ENCODE measurements around the gene GRIK5.
"Not testable (repeated sequence)": the region's sequence is repeated elsewhere in the genome, so short reads cannot be mapped to it uniquely, and the experiment has no call there.

The GRIK5 gene

DNA sequence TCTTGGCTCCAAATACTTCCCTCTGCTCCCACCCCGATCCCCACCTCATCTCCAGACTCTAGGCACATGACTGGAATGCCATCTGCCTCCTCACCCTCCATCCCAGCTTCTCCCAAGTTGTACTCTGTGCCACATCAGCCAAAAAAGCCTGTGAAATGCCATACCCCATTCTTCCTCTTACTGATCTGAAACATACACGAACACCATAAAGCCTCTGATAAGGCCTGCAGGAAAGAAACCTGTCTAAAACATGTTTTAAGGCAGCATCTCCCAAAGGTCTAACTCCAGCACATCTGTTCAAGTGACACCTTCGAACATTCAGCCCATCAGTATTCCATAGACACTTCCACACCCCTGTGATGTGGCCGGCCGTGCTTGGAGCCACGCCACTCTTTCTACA lies 5.6 kb downstream of the GRIK5 start:
- DNase-seq = no peak
- in situ Hi-C loops (cut with HindIII; ENCODE audit: low pct_ligation_motif_present, low pct_unique_long_range_greater_than_20kb, low sequenced_read_pairs) = no loop called here

DNA sequence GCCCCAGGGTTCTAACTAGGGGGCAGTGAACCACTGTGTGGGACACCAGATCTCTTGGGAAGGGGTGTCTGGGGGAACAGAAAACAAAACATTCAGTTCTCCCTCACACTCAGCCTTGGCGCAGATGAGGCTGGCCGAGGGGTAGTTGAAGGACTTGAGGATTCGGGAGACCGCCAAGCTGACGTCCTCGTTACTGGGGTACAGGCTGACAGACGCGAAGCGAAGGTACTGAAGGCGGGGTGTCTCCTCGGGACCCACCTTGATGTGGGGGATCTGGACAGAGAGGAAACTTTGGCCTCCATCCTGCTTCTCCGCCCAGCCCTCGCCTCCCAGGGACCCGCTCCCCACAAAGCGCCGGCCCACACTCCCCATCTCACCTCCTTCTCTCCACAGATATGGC lies 7.6 kb downstream of the GRIK5 start:
- in situ Hi-C loops (cut with HindIII; ENCODE audit: low pct_ligation_motif_present, low pct_unique_long_range_greater_than_20kb, low sequenced_read_pairs) = no loop called here
- DNase-seq = no peak

DNA sequence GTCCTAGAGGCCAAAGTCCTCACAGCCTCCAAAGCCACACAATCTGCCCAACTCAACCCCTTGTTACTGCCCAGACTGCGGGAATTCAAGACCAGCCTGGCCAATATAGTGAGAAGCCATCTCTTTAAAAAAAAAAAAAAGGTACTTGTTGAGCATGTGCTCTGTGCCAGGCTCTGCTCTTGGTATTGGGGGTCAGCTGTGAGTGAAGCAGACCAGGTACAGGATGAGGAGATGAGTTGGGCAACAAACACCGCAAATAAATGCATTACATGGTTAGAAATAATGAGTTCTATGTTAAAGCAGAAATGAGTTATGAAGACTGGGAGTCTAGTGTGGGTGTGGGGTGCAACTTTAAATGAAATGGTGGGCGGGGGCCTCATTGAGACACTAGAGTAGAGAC lies 9.9 kb downstream of the GRIK5 start:
- in situ Hi-C loops (cut with HindIII; ENCODE audit: low pct_ligation_motif_present, low pct_unique_long_range_greater_than_20kb, low sequenced_read_pairs) = no loop called here
- DNase-seq = no peak

DNA sequence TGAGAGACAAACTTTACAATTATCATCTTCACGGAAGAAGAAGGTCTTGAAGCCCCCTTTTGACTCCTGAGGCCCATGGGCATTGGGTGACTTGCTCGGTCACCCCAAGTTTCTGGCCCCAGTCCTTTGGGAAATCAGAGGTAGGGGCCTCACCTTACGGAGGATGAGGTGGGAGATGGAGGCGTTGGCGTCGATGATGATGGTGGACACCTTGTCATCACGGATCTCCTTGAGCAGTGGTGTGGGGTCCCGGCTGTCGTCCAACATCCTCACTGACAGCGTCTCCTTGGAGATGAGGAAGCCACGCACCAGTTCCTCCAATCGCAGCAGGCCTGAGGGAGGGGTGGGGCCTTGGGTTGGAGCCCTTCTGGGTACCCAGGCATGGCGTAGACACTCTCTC lies 10.8 kb downstream of the GRIK5 start:
- in situ Hi-C loops (cut with HindIII; ENCODE audit: low pct_ligation_motif_present, low pct_unique_long_range_greater_than_20kb, low sequenced_read_pairs) = no loop called here
- no peak for DNase-seq

DNA sequence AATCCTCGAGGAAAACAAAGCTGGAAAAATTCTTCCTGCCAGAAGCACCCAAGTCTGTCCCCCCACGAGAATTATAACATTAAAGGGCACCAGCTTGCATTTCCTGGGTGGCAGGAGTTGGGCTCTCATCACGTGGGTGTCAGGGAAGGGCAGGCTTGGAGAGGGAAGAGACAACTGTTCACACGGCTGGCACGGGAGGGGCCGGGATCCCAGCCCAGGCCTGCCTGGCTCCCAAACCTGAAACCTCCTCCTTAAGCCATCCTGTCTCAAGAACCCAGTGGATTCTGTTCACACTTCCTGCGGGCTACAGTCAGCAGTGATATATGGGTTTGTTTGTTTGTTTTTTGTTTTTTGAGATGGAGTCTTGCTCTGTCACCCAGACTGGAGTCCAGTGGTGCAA lies 12.2 kb downstream of the GRIK5 start:
- DNase-seq = no peak
- in situ Hi-C loops (cut with HindIII; ENCODE audit: low pct_ligation_motif_present, low pct_unique_long_range_greater_than_20kb, low sequenced_read_pairs) = no loop called here

DNA sequence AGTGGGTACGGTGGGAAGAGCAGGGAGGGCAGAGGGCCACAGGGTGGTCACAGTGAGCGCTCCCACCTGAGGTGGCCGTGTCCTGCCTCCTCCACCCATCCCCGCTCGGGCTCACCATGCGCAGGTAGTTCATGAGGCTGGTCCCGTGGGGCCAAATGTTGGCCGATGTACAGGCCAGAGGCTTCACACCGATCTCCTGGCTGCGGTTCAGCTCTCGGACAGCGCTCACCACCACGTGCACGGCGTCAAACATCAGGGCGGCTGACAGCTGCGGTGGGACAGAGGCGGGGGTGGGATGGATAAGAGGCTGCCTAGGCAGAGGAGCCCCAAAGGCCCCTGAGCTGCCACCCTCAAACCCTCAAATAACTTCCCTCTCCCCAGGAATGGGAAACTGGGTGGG lies 15.8 kb downstream of the GRIK5 start:
- in situ Hi-C loops (cut with HindIII; ENCODE audit: low pct_ligation_motif_present, low pct_unique_long_range_greater_than_20kb, low sequenced_read_pairs) = no loop called here
- no peak for DNase-seq

DNA sequence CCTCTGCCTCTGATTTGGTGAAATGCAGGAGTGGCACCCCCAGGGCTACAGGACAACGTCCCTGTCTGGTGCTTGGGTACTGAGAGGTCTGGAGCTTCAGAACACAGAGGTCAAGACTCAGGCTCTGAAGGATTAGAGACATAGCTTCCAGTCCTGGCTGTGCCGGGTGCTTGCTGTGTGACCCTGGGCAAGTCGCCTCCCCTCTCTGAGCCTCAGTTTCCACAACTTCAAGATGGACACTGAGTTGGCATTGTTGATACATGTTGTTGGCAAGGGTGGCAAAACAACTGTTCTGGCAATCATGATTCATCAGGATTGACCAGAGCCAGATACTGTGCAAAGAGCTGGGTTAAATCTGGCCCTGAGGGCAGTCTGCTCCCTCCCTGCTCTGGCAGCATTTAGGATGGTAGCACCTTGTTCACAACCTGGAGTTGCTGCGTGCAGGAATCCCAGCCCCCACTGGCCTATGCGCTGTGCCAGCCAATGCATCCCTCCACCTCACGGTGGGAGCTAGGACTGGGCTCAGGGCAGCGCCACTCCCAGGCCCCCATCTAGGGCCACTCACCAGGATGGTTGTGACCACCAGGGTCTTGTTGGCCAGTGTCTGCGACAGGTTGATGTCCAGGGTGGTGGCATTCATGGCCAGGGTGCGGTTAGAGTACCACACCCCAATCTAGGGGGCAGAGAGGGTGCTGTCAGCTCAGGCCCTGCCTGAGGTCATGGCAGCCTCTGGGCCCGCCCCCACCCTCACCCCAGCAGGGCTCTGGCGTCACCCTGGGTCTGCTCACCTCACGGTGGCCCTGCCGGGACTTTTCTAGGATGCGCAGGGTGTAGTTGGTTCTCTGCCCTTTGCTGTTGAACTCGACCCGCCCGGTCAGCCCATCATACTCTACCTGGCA lies 16.7 kb downstream of the GRIK5 start:
- in situ Hi-C loops (cut with HindIII; ENCODE audit: low pct_ligation_motif_present, low pct_unique_long_range_greater_than_20kb, low sequenced_read_pairs) = no loop called here
- no peak for DNase-seq

DNA sequence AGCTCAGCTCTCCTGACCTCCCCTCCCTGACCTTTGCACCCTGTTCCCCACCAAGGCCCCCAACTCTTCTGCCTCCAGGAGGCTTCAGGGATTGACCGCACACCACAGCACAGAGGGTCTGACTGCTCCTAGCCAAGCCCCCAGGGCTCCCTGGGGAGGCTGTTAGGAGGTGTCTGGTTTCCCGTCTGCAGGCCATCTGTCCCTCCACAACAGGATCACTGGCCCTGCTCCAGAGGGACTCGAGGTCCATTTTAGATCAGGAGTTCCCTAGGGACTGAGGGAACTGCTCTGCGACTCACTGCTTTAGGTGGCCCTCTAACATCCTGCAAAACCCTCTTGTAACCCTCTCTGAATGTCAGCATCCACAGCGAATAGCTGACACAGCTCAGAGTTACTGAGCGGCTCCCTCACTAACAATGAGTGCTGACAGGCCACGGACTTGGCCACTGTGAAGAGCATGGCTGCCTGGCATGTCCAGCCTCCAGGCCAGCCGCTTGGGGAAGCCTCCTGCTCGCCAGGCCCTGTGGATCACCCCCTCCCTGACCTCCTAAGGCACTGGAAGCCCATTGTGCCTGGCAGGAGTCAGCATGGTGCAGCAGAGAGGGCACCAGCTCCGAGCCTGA lies 17.7 kb downstream of the GRIK5 start:
- DNase-seq = no peak
- in situ Hi-C loops (cut with HindIII; ENCODE audit: low pct_ligation_motif_present, low pct_unique_long_range_greater_than_20kb, low sequenced_read_pairs) = no loop called here

DNA sequence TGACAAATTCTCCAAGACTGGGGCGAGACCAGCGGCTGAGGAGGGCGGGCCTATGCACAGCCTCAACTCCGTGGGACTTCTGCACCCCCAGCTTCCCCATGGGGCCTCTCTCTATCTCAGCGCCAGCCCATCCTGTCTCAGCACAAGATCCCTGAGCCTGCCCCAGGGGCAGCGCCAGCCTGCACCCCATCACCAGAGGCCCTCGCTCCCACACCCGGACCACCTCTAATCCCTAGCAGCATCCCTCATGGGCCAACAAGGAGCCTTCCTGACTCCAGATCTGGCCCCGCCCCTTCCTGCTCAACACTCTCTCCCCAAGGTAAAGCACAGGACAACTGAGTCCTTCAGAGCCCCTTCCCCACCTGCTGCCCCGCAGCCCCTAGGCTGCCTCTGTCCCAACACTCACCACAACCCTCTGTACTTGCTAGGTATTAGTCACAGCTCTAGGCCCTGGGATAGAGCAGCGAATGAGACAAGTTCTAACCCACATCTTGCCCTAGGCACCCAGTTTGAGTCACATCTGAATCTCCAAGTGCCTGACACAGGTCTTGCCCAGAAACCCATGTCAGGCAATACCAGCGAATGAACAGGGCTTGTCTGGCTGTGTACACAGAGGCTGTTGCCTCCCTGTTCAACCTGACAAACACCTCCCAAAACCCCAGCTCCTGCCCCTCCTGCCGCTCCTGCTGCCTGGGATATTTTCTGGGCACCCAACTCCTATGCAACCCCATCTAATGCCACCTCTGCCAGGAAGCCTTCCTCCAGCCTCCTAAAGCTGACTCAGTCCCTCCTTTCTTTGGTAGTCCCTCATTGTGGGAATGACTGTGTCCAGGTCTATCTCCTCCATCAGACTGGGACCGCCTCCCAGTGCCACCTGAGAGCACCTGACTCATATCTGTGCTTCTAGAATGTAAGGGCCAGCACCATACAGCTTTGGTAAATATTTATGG lies 18.6 kb downstream of the GRIK5 start:
- in situ Hi-C loops (cut with HindIII; ENCODE audit: low pct_ligation_motif_present, low pct_unique_long_range_greater_than_20kb, low sequenced_read_pairs) = no loop called here

DNA sequence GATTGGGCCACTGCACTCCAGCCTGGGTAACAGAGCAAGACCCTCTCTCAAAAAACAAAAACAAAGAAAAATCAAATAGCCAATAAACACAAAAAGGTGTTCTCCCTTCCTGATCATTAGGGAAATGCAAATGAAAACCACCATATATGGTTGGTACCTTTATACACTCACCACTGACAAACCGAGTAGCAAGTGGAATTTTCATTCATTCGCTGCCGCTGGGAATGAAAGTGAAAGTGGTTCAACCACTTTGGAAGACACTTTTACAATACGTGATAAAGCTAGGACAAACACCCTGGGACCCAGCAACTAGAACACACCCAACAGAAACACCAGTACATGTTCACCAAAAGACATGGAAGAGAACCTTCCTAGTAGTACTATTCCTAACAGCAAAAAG lies 21.0 kb downstream of the GRIK5 start:
- peak; percentile 16 for DNase-seq
- in situ Hi-C loops (cut with HindIII; ENCODE audit: low pct_ligation_motif_present, low pct_unique_long_range_greater_than_20kb, low sequenced_read_pairs) = no loop called here

More for the DNA sequence above, 18.6 kb downstream of the GRIK5 start:
- DNase-seq = no peak

DNA sequence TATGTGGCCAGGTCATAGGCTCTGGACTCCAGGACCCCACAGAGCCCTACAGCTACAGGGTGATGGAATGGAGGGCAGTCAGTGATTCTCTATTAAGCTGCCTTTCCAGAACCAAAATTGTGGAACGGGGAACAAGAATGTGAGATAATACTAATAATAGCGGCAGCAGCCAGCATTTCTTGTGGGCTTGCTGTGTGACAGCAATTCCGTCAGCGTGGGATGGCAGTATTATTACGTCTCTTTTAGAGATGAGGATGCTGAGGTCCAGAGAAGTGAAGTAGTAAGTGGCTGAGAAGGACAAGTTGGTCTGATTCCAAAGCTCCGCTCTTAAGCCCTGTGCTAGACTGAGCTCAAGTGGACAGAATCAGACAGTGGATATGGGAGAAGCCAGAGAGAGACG lies 24.4 kb downstream of the GRIK5 start:
- no peak for DNase-seq
- in situ Hi-C loops (cut with HindIII; ENCODE audit: low pct_ligation_motif_present, low pct_unique_long_range_greater_than_20kb, low sequenced_read_pairs) = no loop called here

DNA sequence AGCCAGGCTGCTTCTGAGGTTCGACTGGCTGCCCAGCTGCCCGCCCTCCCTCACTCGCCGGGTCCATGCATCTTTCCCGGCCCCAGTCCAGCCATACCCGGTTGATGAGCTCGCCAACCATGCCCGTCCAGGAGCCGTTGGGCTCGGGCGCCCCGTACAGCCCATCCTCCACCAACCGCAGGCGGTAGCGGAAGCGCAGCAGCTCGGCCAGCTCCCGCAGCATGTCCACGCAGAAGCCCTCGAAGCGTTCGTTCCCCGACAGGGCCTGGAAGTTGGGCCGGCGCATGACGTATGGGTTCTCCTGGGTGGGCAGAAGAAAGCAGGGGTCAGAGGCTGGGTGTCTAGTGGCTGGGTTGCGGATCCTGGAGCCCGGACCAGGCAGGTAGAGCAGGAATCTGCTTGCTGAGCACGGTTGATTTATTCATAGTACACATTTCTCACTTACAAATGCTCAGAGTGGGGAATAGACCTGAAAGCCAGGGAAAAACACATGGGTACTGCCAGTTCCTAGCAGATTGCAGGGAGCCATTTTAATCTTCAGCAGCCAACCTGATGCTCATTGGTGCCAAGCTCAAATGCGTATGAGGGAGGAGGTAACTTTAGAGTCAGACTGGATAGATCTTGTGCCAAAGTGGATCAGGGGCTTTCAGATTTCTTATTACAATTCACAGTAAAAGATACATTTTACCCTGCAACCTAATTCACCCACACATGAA lies 27.4 kb downstream of the GRIK5 start:
- no peak for DNase-seq
- in situ Hi-C loops (cut with HindIII; ENCODE audit: low pct_ligation_motif_present, low pct_unique_long_range_greater_than_20kb, low sequenced_read_pairs) = no loop called here

DNA sequence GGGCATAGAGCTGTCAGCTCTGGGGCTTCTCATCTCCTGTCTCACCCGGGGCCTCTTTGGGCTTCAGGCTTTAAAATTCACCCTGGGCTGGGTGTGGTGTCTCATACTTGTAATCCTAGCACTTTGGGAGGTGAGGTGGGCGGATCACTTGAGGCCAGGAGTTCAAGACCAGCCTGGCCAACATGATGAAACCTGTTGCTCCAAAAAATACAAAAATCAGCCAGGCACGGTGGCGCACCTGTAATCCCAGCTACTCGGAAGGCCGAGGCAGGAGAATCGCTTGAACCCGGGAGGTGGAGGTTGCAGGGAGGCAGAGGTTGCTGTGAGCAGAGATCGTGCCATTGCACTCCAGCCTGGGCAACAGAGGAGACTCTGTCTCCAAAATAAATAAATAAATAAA lies 29.5 kb downstream of the GRIK5 start:
- in situ Hi-C loops (cut with HindIII; ENCODE audit: low pct_ligation_motif_present, low pct_unique_long_range_greater_than_20kb, low sequenced_read_pairs); DNase-seq: not testable (repeated sequence)

DNA sequence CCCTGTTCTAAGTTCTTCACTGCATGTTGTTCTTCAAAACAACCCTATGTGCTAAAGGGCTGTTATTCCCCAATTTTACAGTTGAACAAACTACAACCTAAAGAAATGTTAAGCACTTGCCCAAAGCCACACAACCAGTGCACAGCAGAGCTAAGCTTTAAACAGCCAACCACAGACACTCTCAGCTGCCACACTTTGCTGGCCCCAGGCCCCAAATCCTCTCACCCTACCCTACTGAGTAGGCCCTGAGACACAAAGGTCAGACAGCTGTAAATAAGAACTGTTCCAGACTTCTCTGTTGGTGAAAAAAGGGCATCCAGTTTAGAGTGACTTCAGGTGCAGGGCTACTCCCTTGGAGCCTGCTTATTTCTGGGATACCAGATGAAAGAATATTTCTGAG lies 30.0 kb downstream of the GRIK5 start:
- in situ Hi-C loops (cut with HindIII; ENCODE audit: low pct_ligation_motif_present, low pct_unique_long_range_greater_than_20kb, low sequenced_read_pairs) = no loop called here
- DNase-seq = no peak

DNA sequence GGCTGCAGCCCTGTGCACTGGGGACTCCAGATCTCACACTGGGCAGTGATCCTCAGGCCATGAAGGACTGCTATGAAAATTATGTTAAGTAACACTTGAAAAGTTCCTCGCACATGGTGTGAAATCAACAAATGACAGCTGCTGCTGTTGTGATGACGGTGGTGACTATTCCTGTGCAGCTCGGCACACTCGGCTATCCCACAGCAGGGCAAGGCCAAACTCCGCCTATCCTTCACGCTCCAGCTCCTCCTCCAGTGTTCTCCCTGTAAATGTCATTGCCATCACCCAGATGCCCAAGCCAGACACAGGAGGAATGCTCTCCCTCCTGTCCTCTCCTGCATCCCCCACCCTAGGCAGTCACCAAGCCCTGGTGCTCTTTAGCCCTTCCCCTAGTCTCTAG lies 31.3 kb downstream of the GRIK5 start:
- in situ Hi-C loops (cut with HindIII; ENCODE audit: low pct_ligation_motif_present, low pct_unique_long_range_greater_than_20kb, low sequenced_read_pairs) = no loop called here
- no peak for DNase-seq

DNA sequence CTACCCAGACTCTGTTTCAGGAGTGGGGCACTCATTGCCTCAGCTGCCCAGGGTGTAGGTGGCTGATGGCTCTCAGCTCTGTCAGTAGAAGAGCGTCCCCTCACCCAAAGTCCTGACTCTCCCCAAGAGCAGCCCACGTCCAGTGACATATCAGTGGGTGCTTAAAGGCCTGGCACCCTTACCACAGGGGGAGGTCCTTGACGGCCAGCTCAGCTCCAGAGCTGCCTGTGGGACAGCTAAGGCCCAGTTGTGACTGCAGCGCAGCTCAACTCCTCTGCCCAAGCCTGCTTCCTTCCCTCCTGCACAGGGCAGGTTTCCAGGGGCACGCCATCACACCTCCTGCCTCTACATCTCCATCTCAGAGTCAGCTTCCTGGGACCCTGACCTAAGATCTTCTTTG lies 32.4 kb downstream of the GRIK5 start:
- no peak for DNase-seq
- in situ Hi-C loops (cut with HindIII; ENCODE audit: low pct_ligation_motif_present, low pct_unique_long_range_greater_than_20kb, low sequenced_read_pairs) = no loop called here

DNA sequence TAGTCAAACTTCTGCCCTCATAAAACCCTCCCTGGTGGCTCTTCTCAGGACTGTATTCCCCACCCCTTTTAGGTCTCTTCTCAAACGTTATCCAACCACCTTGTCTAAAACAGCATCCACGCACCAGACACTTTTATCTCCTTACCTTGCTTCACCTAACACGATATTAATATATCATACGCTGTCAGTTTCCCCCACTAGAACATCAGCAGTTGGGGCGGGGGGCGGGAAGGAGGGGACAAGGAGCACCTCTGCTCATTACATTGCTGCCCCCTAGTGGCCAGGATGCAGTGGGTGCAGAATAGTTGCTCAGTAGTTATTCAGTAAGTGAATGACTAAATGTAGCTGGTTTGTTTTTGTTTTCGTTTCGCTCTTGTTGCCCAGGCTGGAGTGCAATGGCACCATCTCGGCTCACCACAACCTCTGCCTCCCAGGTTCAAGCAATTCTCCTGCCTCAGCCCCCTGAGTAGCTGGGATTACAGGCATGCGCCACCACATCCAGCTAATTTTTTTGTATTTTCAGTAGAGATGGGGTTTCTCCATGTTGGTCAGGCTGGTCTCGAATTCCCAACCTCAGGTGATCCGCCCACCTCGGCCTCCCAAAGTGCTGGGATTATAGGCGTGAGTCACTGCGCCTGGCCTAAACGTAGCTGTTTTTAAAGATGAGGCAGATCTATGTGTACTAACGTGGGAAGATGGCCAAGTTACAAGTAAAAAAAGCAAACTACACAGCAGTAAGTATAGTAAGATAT lies 35.2 kb downstream of the GRIK5 start:
- in situ Hi-C loops (cut with HindIII; ENCODE audit: low pct_ligation_motif_present, low pct_unique_long_range_greater_than_20kb, low sequenced_read_pairs) = not testable (repeated sequence)
- peak; percentile 78 for DNase-seq

DNA sequence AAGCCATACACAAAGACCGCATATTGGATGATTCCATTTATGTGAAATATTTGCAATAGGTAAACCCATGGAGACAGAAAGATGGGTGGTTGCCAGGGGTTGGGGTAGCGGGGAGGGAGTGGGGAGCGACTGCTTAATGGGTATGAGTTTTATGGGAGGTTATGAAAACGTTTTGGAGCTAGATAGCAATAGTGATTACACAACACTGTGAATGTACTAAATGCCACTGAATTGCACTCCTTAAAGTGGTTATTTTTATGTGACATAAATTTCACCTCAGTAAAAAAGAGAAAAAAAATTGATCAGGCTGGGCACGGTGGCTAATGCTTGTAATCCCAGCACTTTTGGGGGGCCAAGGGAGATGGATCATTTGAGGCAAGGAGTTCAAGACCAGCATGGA lies 36.6 kb downstream of the GRIK5 start:
- no peak for DNase-seq
- in situ Hi-C loops (cut with HindIII; ENCODE audit: low pct_ligation_motif_present, low pct_unique_long_range_greater_than_20kb, low sequenced_read_pairs) = no loop called here

All from ACHN (cell line).